Gastroesophageal sphincter (tissue), 4 donors: ENCODE measurements around the gene FABP7. TPM values are rescaled to one million over a fixed set of nuclear protein-coding genes. Genes with fewer than 3 reads are reported as not detected.

ENCODE experiments used
- ATAC-seq: fragments of 150-250 bp; one replicate; pipeline ENCODE4 v1.9.1; 2016; ENCODE audit warnings: mild to moderate bottlenecking, moderate library complexity
- H3K27ac ChIP-seq, 4 donors: fragments of 200-600 bp; sonication (generic) in 3 of 4; 1 replicate in 3 of 4; 2 replicates in 1 of 4; pipeline ENCODE4 v1.5.1; 2016 to 2019
- H3K27me3 ChIP-seq: fragments of 200-600 bp; sonication (generic); one replicate; pipeline ENCODE4 v1.5.1; 2019
- H3K36me3 ChIP-seq, 2 donors: fragments of 200-600 bp; sonication (generic); one replicate each; pipeline ENCODE4 v1.5.1; 2019; ENCODE audit warnings: control low read depth in 1 of 2
- H3K4me1 ChIP-seq, 3 donors: fragments of 200-600 bp; sonication (generic); 1 replicate in 2 of 3; 2 replicates in 1 of 3; pipeline ENCODE4 v1.5.1; 2016 to 2019; ENCODE audit warnings: control low read depth in 2 of 3
- H3K4me3 ChIP-seq, 2 donors: fragments of 200-600 bp; sonication (generic); one replicate each; pipeline ENCODE4 v1.5.1; 2019; ENCODE audit warnings: mild to moderate bottlenecking in 1 of 2, moderate library complexity in 1 of 2
- H3K9me3 ChIP-seq, 3 donors: fragments of 200-600 bp; sonication (generic); one replicate each; pipeline ENCODE4 v1.5.1; 2017 to 2019; ENCODE audit warnings: control low read depth in 2 of 3
- CTCF ChIP-seq, 4 experiments: fragments of 200-600 bp in 2 of 4; fragments of 450-650 bp in 2 of 4; sonication (generic) in 1 of 4; IDR thresholded peaks; one replicate each; pipeline ENCODE4 v1.5.1; 2017 to 2019; ENCODE audit warnings: antibody characterized with exemption in 4 of 4, mild to moderate bottlenecking in 2 of 4, moderate library complexity in 2 of 4
- EP300 ChIP-seq: sonication (generic); formaldehyde crosslinking; IDR thresholded peaks from one replicate; pipeline ENCODE4 v1.6.1; 2017; ENCODE audit warnings: antibody characterized with exemption, mild to moderate bottlenecking
- POLR2A ChIP-seq, 2 donors: fragments of 450-650 bp; IDR thresholded peaks; one replicate each; pipeline ENCODE4 v1.6.1; 2017; ENCODE audit warnings: antibody characterized with exemption in 2 of 2, mild to moderate bottlenecking in 2 of 2, moderate library complexity in 1 of 2
- POLR2AphosphoS5 ChIP-seq: sonication (generic); formaldehyde crosslinking; IDR thresholded peaks from one replicate; pipeline ENCODE4 v1.6.1; 2017; ENCODE audit warnings: antibody characterized with exemption
- WGBS, 2 donors: methylation state at CpG; one replicate each; pipeline ENCODE4 v1.1.5; 2018; ENCODE audit warnings: low coverage in 1 of 2; 5-methylcytosine and 5-hydroxymethylcytosine counted together
- total RNA-seq, 4 donors: library from RNA; depleted of rRNA; stranded (reverse); fragments of >200 nt; gene quantifications; one replicate each; pipeline ENCODE4 v1.1.0, GENCODE V29; 2016

Gene FABP7
- total RNA-seq, 4 donors from 2014 or later = 0.15 TPM; not detected in 3

- Histone ChIP-seq H3K9me3 (no peaks in the 10 kb centered on the region), H3K27me3 (peaks cover 14% of the 10 kb centered on the region), H3K27ac (no peak overlapping the region), H3K4me1 (no peaks in the 10 kb centered on the region), H3K36me3 (no peaks in the 10 kb centered on the region), H3K4me3 (no peak overlapping the region)
- no peak for ATAC-seq
- TF ChIP-seq POLR2A (IDR thresholded peaks at IDR 0.05) (no peak), POLR2AphosphoS5 (no peak), EP300 (no peak)
- 59 to 100% methylated on average over 2 to 7 of the region's 13 CpGs for WGBS, 2 donors
Observed at GRCh38 chr6:122778985-122779661, 393 bp upstream of the FABP7 start.

GRCh38 chr6:122780114-122780513 is 598 bp downstream of the FABP7 start:
- Histone ChIP-seq H3K9me3 (no peaks in the 10 kb centered on the region), H3K4me3 (no peak overlapping the region), H3K36me3 (no peaks in the 10 kb centered on the region), H3K27me3 (peaks cover 14% of the 10 kb centered on the region), H3K4me1 (no peaks in the 10 kb centered on the region), H3K27ac (no peak overlapping the region)
- 33 to 55% methylated on average over 2 to 4 of the region's 5 CpGs for WGBS, 2 donors
- ATAC-seq = no peak
- TF ChIP-seq POLR2AphosphoS5 = no peak
- no peak for TF ChIP-seq EP300
- TF ChIP-seq POLR2A (IDR thresholded peaks at IDR 0.05) = no peak
- TF ChIP-seq CTCF (IDR thresholded peaks at IDR 0.05) = no peak

DNA sequence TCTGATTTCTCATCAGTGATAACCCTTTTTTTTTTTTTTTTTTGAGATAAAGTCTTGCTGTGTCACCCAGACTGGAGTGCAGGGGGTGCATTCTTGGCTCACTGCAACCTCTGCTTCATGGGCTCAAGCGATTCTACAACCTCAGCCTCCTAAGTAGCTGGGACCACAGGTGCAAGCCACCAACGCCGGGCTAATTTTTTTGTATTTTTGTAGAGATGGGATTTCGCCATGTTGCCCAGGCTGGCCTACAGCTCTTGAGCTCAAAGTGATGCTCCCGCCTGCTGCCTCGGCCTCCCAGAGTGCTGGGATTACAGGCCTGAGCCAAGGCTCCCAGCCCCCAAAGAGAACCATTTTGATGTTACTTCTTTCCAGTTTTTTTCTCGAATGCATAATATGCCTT is 2.2 kb downstream of the FABP7 start:
- 82 to 93% methylated on average over 1 to 7 of the region's 7 CpGs for WGBS, 2 donors
- TF ChIP-seq POLR2AphosphoS5 (no peak), EP300 (no peak), POLR2A (IDR thresholded peaks at IDR 0.05) (no peak), CTCF (IDR thresholded peaks at IDR 0.05) (no peak)
- no peak overlapping the region for H3K27ac ChIP-seq

GRCh38 chr6:122783401-122783800 is 3.9 kb downstream of the FABP7 start:
- peaks cover 0 to 4% (median 2%) of the 10 kb centered on the region in 3 donors for H3K4me1 ChIP-seq
- no peak overlapping the region for H3K4me3 ChIP-seq
- H3K36me3 ChIP-seq = no peaks in the 10 kb centered on the region
- 76 to 79% methylated on average over 4 of the region's 4 CpGs for WGBS, 2 donors
- no peak overlapping the region for H3K27ac ChIP-seq
- TF ChIP-seq EP300 = no peak
- no peak for TF ChIP-seq CTCF (IDR thresholded peaks at IDR 0.05)
- TF ChIP-seq POLR2AphosphoS5 = no peak
- no peak for TF ChIP-seq POLR2A (IDR thresholded peaks at IDR 0.05)
- no peaks in the 10 kb centered on the region for H3K9me3 ChIP-seq
- ATAC-seq = no peak
- H3K27me3 ChIP-seq = peaks cover 14% of the 10 kb centered on the region

More for the DNA sequence above, 2.2 kb downstream of the FABP7 start:
- H3K9me3 ChIP-seq = no peaks in the 10 kb centered on the region
- no peak for ATAC-seq
- H3K4me1 ChIP-seq = no peaks in the 10 kb centered on the region
- H3K4me3 ChIP-seq = no peak overlapping the region
- no peaks in the 10 kb centered on the region for H3K36me3 ChIP-seq
- peaks cover 14% of the 10 kb centered on the region for H3K27me3 ChIP-seq

- TF ChIP-seq POLR2A (IDR thresholded peaks at IDR 0.05) (no peak), EP300 (no peak), POLR2AphosphoS5 (no peak), CTCF (IDR thresholded peaks at IDR 0.05) (no peak)
- Histone ChIP-seq H3K27me3 (no peaks in the 10 kb centered on the region), H3K9me3 (no peaks in the 10 kb centered on the region), H3K4me3 (no peak overlapping the region), H3K27ac (no peak overlapping the region), H3K36me3 (no peaks in the 10 kb centered on the region), H3K4me1 (peaks cover 0 to 19% (median 10%) of the 10 kb centered on the region in 3 donors)
- no peak for ATAC-seq
- 88 to 94% methylated on average over 1 of the region's 1 CpG for WGBS, 2 donors
Observed at GRCh38 chr6:122785891-122786290, 6.4 kb downstream of the FABP7 start.
